ENCODE results near the gene TRABD2B. TPM values are rescaled to one million over a fixed set of nuclear protein-coding genes. Genes with fewer than 3 reads are reported as not detected.
A peak's percentile ranks its signal among the peaks of the same experiment; 100 is the strongest.

TRABD2B gene
- total RNA-seq, 1 donor from 2014 or later = 0.89 TPM

DNA sequence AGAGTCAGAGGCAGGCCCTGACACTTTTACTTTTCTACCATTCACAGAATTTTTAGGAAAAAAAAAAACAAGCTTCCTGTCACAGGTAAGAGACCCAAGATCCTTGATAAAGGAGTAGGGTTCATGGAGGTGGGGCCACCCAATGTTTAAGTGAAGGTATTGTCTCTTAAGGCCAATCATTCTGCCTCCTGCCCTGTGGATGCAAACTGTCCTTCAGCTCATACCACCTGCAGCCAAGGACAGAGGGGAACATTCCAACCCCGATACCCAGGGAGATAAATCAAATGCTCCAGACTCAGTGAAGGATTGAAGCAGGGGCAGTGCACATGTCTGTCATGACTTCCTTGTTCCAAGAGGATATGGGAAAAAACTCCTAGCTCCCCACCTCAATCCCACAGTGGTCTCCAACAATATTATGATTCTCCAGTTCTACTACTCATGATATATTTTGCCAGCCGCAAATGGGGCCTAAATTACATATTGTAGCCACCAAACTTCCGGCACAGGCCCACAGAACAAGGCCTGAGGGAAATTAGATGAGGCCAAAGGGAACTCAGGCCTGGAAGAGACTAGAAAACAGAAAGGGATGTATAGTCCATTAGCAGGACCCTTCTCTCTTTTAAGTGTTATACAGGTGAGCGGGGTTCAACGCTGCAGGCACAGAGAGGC, 59.5 kb downstream of the TRABD2B start:
- Histone ChIP-seq H3K9me3 (ENCODE audit: insufficient read depth, low read depth, low read length) (no peaks in the 10 kb centered on the region), H3K4me2 (ENCODE audit: low read length) (no peak overlapping the region), H4K20me1 (ENCODE audit: insufficient read depth, low read length) (no peaks in the 10 kb centered on the region), H2AFZ (ENCODE audit: low read depth, low read length) (no peak overlapping the region), H3K27me3 (ENCODE audit: insufficient read depth, low read length) (no peaks in the 10 kb centered on the region), H3K27ac (ENCODE audit: low read depth, low read length) (no peak overlapping the region), H3K9ac (ENCODE audit: low read length) (no peak overlapping the region), H3K4me3 (ENCODE audit: insufficient read depth, low read depth, low read length) (no peak overlapping the region), H3K36me3 (ENCODE audit: insufficient read depth, low read length) (no peaks in the 10 kb centered on the region), H3K79me2 (ENCODE audit: insufficient read depth, low read length) (no peaks in the 10 kb centered on the region), H3K4me1 (ENCODE audit: insufficient read depth, low read length) (no peaks in the 10 kb centered on the region)
- H3K36me3 Mint-ChIP-seq (ENCODE audit: low read depth, unreplicated experiment) = no peaks in the 10 kb centered on the region
- no peak for DNase-seq (ENCODE audit: low read depth)
- H3K27ac Mint-ChIP-seq (ENCODE audit: unreplicated experiment) = no peak overlapping the region
- no peak for FAIRE-seq
- no peak overlapping the region for H3K4me3 Mint-ChIP-seq (ENCODE audit: unreplicated experiment)
- H3K9me3 Mint-ChIP-seq (ENCODE audit: unreplicated experiment) = no peaks in the 10 kb centered on the region
- H3K27me3 Mint-ChIP-seq (ENCODE audit: low read depth, unreplicated experiment) = peaks cover 2% of the 10 kb centered on the region
- peaks cover 48% of the 10 kb centered on the region for H3K4me1 Mint-ChIP-seq (ENCODE audit: low read depth, unreplicated experiment)
- no peak for TF ChIP-seq EZH2 (IDR thresholded peaks at IDR 0.05; ENCODE audit: insufficient read depth, low read length)
- TF ChIP-seq, protein P1, sequence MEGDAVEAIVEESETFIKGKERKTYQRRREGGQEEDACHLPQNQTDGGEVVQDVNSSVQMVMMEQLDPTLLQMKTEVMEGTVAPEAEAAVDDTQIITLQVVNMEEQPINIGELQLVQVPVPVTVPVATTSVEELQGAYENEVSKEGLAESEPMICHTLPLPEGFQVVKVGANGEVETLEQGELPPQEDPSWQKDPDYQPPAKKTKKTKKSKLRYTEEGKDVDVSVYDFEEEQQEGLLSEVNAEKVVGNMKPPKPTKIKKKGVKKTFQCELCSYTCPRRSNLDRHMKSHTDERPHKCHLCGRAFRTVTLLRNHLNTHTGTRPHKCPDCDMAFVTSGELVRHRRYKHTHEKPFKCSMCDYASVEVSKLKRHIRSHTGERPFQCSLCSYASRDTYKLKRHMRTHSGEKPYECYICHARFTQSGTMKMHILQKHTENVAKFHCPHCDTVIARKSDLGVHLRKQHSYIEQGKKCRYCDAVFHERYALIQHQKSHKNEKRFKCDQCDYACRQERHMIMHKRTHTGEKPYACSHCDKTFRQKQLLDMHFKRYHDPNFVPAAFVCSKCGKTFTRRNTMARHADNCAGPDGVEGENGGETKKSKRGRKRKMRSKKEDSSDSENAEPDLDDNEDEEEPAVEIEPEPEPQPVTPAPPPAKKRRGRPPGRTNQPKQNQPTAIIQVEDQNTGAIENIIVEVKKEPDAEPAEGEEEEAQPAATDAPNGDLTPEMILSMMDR (IDR thresholded peaks at IDR 0.05; ENCODE audit: insufficient read depth, low read depth, low read length) = no peak

DNA sequence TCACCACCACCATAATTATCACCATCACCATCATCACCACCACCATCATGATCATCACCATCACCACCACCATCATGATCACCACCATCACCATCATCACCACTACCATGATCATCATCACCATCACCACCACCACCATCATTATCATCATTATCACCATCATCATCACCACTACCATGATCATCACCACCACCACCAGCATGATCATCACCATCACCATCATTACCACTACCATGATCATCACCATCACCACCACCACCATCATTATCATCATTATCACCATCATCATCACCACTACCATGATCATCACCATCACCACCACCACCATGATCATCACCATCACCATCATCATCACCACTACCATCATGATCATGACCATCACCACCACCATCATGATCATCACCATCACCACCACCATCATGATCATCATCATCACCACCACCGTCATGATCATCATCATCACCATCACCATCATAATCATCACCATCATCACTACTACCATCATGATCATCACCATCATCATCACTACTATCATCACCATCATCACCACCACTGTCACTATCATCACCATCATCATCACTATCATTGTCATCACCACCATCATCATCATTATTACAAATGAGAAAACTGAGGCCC, 60.2 kb downstream of the TRABD2B start:
- Mint-ChIP-seq H3K9me3 (ENCODE audit: unreplicated experiment) (peaks cover 3% of the 10 kb centered on the region), H3K36me3 (ENCODE audit: low read depth, unreplicated experiment) (no peaks in the 10 kb centered on the region), H3K27me3 (ENCODE audit: low read depth, unreplicated experiment) (peaks cover 4% of the 10 kb centered on the region), H3K27ac (ENCODE audit: unreplicated experiment) (no peak overlapping the region), H3K4me3 (ENCODE audit: unreplicated experiment) (no peak overlapping the region), H3K4me1 (ENCODE audit: low read depth, unreplicated experiment) (peaks cover 42% of the 10 kb centered on the region)
- H3K4me1 ChIP-seq (ENCODE audit: insufficient read depth, low read length) = no peaks in the 10 kb centered on the region
- no peaks in the 10 kb centered on the region for H3K9me3 ChIP-seq (ENCODE audit: insufficient read depth, low read depth, low read length)
- H3K4me2 ChIP-seq (ENCODE audit: low read length) = no peak overlapping the region
- no peak overlapping the region for H3K9ac ChIP-seq (ENCODE audit: low read length)
- H3K27me3 ChIP-seq (ENCODE audit: insufficient read depth, low read length) = no peaks in the 10 kb centered on the region
- DNase-seq (ENCODE audit: low read depth) (no peak), FAIRE-seq (peak; percentile 70)
- no peaks in the 10 kb centered on the region for H4K20me1 ChIP-seq (ENCODE audit: insufficient read depth, low read length)
- H2AFZ ChIP-seq (ENCODE audit: low read depth, low read length) = no peak overlapping the region
- TF ChIP-seq, protein P1 (IDR thresholded peaks at IDR 0.05; ENCODE audit: insufficient read depth, low read depth, low read length) = no peak
- no peak for TF ChIP-seq EZH2 (IDR thresholded peaks at IDR 0.05; ENCODE audit: insufficient read depth, low read length)
- no peaks in the 10 kb centered on the region for H3K79me2 ChIP-seq (ENCODE audit: insufficient read depth, low read length)
- no peak overlapping the region for H3K27ac ChIP-seq (ENCODE audit: low read depth, low read length)
- no peaks in the 10 kb centered on the region for H3K36me3 ChIP-seq (ENCODE audit: insufficient read depth, low read length)
- H3K4me3 ChIP-seq (ENCODE audit: insufficient read depth, low read depth, low read length) = no peak overlapping the region

DNA sequence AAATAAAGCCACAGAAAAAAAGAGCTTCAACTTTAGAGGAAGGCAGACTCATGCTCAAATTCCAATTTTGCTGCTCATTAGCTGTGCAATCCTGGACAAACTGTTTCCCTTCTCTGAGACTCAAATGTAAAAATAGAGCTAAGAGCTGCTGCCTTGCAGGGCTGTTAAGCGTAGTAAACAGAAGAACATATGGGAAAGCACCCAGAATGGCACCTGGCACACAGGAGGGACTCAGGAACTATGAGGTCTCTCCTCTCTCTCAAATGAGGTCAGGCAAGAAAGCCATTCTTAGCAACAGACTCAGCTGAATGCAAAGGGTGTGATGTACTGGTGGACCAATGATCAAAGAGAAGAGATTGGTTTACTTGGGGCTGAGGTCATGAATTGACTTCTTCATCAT, 61.3 kb downstream of the TRABD2B start:
- H3K4me3 ChIP-seq (ENCODE audit: insufficient read depth, low read depth, low read length) = no peak overlapping the region
- H3K27ac ChIP-seq (ENCODE audit: low read depth, low read length) = no peak overlapping the region
- H3K27me3 ChIP-seq (ENCODE audit: insufficient read depth, low read length) = no peaks in the 10 kb centered on the region
- no peaks in the 10 kb centered on the region for H3K4me1 ChIP-seq (ENCODE audit: insufficient read depth, low read length)
- Mint-ChIP-seq H3K4me3 (ENCODE audit: unreplicated experiment) (no peak overlapping the region), H3K4me1 (ENCODE audit: low read depth, unreplicated experiment) (peaks cover 33% of the 10 kb centered on the region), H3K27ac (ENCODE audit: unreplicated experiment) (no peak overlapping the region), H3K9me3 (ENCODE audit: unreplicated experiment) (peaks cover 3% of the 10 kb centered on the region), H3K27me3 (ENCODE audit: low read depth, unreplicated experiment) (peaks cover 13% of the 10 kb centered on the region), H3K36me3 (ENCODE audit: low read depth, unreplicated experiment) (no peaks in the 10 kb centered on the region)
- no peak overlapping the region for H3K9ac ChIP-seq (ENCODE audit: low read length)
- H4K20me1 ChIP-seq (ENCODE audit: insufficient read depth, low read length) = no peaks in the 10 kb centered on the region
- DNase-seq (ENCODE audit: low read depth) (no peak), FAIRE-seq (no peak)
- no peaks in the 10 kb centered on the region for H3K79me2 ChIP-seq (ENCODE audit: insufficient read depth, low read length)
- no peak overlapping the region for H3K4me2 ChIP-seq (ENCODE audit: low read length)
- H3K9me3 ChIP-seq (ENCODE audit: insufficient read depth, low read depth, low read length) = no peaks in the 10 kb centered on the region
- no peak overlapping the region for H2AFZ ChIP-seq (ENCODE audit: low read depth, low read length)
- no peaks in the 10 kb centered on the region for H3K36me3 ChIP-seq (ENCODE audit: insufficient read depth, low read length)
- TF ChIP-seq, protein P1 (IDR thresholded peaks at IDR 0.05; ENCODE audit: insufficient read depth, low read depth, low read length) = no peak
- TF ChIP-seq EZH2 (IDR thresholded peaks at IDR 0.05; ENCODE audit: insufficient read depth, low read length) = no peak
